GM18526 (cell line): ENCODE results near the gene FN3K.

ENCODE experiments used
- POLR2A ChIP-seq: IDR thresholded peaks from 3 replicates; pipeline ENCODE4 v1.6.1; 2011; ENCODE audit not compliant: insufficient read length; ENCODE audit errors: extremely low read depth

The FN3K gene

DNA sequence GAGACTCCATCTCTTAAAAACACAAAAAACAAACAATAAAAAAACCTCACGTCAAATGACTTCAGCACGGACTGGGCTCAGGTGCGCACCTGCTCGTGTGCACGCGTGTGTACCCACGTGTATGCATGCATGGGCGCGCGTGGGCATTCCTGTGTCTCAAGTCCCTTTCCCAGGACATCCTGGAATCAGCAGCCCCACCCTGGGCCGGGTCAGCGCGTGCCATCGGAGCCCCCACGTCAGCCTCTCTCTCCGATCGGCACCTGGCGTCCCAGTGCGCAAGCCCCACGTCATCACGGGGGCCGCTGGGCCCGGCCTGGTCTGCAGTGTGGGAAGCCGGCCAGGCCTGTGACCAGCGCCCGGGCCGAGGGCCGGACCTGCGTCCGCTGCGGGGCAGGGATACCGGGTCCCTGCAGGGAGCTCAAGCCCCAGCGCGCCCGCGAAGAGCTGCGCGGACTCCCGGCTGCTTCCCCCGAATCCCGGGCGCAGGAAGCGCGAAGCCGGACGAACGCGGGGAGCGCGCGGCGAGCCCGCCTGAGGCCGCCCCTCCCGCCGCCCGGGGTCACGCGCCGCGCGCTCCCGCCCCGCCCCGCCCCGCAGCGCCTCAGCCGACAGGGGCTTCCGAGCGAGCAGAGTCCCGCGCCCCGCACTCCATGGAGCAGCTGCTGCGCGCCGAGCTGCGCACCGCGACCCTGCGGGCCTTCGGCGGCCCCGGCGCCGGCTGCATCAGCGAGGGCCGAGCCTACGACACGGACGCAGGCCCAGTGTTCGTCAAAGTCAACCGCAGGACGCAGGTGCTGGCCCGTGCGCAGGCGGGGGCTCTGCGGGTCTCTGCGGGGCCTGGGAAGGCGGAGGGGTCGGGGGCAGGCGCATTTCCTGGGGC lies at the start of gene FN3K:
FN3K (plus strand) TSS at position 629 of the 880 bp plus-strand sequence; CDS start at position 651, 22 bp downstream.
- no peak for TF ChIP-seq POLR2A

DNA sequence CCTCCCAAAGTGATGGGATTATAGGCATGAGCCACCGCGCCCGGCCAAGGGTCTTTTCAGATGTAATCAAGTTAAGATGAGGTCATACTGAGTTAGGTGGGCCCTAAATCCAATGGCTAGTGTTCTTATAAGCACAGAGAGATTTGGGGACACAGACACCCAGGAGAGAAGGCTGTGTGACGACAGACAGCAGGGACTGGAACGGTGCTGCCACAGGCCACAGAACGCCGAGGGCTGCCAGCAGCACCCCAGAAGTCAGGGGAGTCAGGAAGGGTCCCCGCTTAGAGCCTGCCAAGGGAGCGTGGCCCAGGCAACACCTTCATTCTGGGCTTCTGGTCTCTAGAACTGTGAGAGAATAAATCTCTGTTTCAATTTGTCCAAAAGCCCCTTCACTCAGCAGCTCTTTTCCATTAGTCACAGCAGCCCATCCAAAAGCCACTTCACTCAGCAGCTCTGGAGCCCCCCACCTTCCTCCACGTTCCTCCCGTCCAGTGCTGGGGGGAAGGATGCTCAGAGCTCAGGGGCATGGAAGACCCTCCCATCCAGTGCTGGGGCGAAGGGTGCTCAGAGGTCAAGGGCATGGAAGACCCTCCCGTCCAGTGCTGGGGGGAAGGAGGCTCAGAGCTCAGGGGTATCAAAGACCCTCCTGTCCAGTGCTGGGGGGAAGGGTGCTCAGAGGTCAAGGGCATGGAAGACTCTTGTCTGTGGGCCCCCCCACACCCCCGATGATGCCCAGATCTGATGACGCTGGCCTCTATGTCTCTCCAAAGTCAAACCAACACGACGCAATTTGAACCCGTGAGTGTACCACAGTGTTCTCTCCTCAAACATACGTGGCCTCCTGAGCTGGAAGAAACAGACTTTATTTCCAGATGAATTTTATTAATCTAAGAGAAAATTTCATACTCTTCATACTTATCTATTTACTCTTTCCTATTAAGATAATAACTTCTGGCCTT lies 48.8 kb upstream of the FN3K start:
- no peak for TF ChIP-seq POLR2A

GRCh38 chr17:82687375-82687861 lies 48.0 kb upstream of the FN3K start:
- no peak for TF ChIP-seq POLR2A

DNA sequence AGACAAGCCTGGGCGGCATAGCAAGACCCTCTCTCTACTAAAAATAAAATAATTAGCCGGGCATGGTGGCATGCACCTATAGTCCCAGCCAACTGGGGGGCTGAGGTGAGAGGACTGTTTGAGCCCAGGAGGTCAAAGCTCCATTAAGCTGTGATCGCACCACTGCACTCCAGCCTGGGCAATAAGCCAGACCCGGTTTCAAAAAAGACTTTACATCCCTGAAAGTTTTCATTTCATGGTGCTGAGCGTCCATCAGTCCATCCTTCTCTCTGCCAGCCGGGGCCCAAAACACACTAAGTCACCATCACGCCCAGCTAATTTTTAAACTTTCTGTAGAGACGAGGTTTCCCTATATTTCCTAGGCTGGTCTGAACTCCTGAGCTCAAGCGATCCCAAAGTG lies 47.5 kb upstream of the FN3K start:
- TF ChIP-seq POLR2A, result no peak

DNA sequence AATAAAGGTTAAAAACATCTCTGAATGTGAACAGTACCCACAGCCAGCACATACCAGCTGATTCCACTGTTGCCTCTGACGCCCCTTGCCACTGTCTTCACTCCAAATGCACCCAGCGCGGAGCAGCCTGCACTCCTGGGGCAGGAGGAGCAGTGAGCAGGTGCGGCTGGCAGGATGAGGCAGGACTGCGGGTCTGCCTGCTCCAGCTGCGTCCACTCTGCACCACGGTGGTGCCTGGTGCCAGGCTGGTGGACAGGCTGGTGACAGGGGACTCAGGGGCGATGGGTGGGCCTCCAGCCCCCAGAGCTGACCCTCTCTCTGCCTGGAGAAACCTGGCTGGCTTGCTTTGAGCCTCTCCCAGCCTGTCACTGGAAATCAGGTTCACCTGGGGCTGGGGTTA lies 46.3 kb upstream of the FN3K start:
- TF ChIP-seq POLR2A, result no peak

DNA sequence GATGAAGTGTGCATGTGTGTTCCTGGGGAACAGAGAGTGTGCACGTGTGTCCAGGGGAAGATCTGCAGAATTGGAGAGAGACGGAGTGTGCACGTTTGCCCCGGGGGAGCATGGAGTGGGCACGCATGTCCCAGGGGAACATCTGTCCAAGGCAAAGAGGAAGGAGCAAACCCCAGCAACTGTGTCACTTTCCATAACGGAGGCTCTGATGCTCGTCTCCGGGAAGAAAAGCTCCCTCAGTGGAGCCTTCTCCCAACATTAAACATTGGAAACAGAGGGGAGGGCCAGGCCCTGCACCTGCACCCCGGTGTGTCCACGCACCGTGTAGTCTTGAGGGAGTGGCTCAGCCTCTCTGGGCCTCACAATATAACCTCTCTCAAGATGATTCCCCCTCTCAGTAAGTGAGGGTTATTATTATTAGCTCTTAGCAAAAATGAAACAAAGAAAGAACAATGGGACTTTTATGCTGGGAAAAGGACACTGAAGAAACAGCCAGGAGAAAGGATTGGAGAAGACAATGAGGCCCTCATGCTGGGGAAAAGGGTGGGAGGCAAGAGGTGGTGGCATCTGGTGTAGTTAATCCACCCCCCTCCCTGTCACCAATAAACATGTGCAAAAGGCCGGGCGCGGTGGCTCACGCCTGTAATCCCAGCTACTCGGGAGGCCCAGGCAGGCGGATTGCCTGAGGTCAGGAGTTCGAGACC lies 44.5 kb upstream of the FN3K start:
- no peak for TF ChIP-seq POLR2A

- no peak for TF ChIP-seq POLR2A
Measured at GRCh38 chr17:82691714-82692113, 43.7 kb upstream of the FN3K start.

DNA sequence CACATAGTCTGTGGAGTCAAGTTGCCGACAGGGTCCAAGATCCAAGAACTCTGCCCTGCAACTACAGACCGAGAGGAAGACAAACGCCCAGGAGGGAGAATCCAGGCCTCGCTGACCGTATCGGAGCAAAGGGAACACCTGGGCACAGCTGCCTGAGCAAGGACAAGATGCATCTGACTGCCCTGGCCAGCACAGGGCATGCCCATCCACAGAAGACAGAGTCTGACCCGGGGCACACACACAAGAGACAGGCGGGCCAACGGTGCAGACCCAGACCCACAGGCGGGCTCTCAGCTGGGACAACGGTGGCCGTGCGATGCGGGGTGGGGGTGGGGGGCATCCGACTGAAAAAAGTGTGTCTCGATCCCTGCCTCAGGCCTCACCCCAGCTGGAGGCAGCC lies 43.1 kb upstream of the FN3K start:
- TF ChIP-seq POLR2A, result no peak

- no peak for TF ChIP-seq POLR2A
Measured at GRCh38 chr17:82693168-82693867, 42.1 kb upstream of the FN3K start.

DNA sequence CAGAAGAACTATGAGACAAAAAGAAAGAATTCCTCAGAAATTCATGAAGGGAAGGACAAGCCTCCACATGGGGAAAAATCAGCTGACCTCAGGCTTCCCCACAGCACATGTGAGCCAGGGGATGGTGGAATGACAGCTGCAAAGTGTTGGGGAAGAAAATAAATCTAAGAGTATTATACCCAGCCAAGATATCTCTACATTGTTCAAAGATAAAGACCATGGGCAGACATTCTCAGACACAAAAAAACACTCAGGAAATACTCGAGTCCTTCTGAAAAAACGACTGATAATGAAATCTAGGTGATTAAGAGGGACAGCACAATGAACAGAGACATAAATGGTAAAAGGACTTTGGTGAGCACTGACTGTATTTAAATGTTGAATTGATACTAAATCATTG lies 40.8 kb upstream of the FN3K start:
- TF ChIP-seq POLR2A, result no peak

DNA sequence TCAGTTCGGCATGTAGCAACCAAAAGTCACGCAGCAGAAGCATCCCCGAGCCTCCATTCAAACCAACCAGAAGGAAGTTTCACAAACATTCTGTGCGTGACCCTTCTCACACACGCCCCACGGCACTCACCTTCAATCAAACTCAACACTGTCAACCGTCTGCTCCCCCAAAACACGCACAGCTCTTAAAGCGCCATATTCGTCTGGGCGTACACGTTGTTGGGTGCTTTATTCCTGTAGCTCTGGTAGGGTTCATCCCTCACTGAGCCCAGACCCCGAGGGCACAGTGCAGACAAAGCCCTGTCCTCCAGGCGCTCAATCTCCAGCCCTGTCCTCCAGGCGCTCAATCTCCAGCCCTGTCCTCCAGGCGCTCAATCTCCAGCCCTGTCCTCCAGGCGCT lies 39.2 kb upstream of the FN3K start:
- no peak for TF ChIP-seq POLR2A

- TF ChIP-seq POLR2A, result no peak
Measured at GRCh38 chr17:82696916-82697807, 38.3 kb upstream of the FN3K start.

GRCh38 chr17:82697808-82698064 lies 37.7 kb upstream of the FN3K start:
- TF ChIP-seq POLR2A, result no peak

GRCh38 chr17:82698065-82698973 lies 37.1 kb upstream of the FN3K start, which contains the start of gene RAB40B:
TSS of gene RAB40B (minus strand) at chr17:82698698. CDS start at chr17:82698596, 102 bp downstream.
- peak; percentile 26 for TF ChIP-seq POLR2A
